M059J (cell line): Measurements from ENCODE around the gene SORBS1. TPM values are rescaled to one million over a fixed set of nuclear protein-coding genes. Genes with fewer than 3 reads are reported as not detected.
A peak's percentile ranks its signal among the peaks of the same experiment; 100 is the strongest.

ENCODE experiments used
- DNase-seq: peaks from one replicate; pipeline ENCODE4 v3.0.0-alpha.2; 2012; ENCODE audit warnings: low read depth
- total RNA-seq: library from RNA; depleted of rRNA; stranded (reverse); fragments of >200 nt; shearing (Covaris generic); gene quantifications from 2 replicates; pipeline ENCODE4 v1.2.3, GENCODE V29; 2014

The SORBS1 gene
- total RNA-seq, 1 experiment from 2014 or later: 2.4 TPM

- DNase-seq: peak; percentile 47
Measured at GRCh38 chr10:95391581-95392216, 169.5 kb downstream of the SORBS1 start.

GRCh38 chr10:95391164-95391563, 170.0 kb downstream of the SORBS1 start:
- no peak for DNase-seq

- no peak for DNase-seq
Measured at GRCh38 chr10:95389982-95390381, 171.2 kb downstream of the SORBS1 start.

- no peak for DNase-seq
Measured at GRCh38 chr10:95389176-95389575, 172.0 kb downstream of the SORBS1 start.

- DNase-seq: peak; percentile 7
Measured at GRCh38 chr10:95388539-95388938, 172.6 kb downstream of the SORBS1 start.

GRCh38 chr10:95388109-95388471, 173.1 kb downstream of the SORBS1 start:
- DNase-seq: no peak

GRCh38 chr10:95384011-95384704, 177.0 kb downstream of the SORBS1 start:
- no peak for DNase-seq

- DNase-seq: no peak
Measured at GRCh38 chr10:95382596-95382995, 178.6 kb downstream of the SORBS1 start.

GRCh38 chr10:95382174-95382573, 179.0 kb downstream of the SORBS1 start:
- DNase-seq: no peak

- no peak for DNase-seq
Measured at GRCh38 chr10:95377950-95378349, 183.2 kb downstream of the SORBS1 start.

- DNase-seq: no peak
Measured at GRCh38 chr10:95375418-95375817, 185.8 kb downstream of the SORBS1 start.

- peak; percentile 76 for DNase-seq
Measured at GRCh38 chr10:95374597-95375209, 186.5 kb downstream of the SORBS1 start.

GRCh38 chr10:95373660-95374059, 187.5 kb downstream of the SORBS1 start:
- no peak for DNase-seq

- DNase-seq: no peak
Measured at GRCh38 chr10:95364342-95364741, 196.8 kb downstream of the SORBS1 start.

- peak; percentile 72 for DNase-seq
Measured at GRCh38 chr10:95363303-95363912, 197.8 kb downstream of the SORBS1 start.

GRCh38 chr10:95360122-95360714, 201.0 kb downstream of the SORBS1 start:
- DNase-seq: peak; percentile 44

GRCh38 chr10:95359466-95359865, 201.7 kb downstream of the SORBS1 start:
- no peak for DNase-seq

- no peak for DNase-seq
Measured at GRCh38 chr10:95356190-95356955, 204.8 kb downstream of the SORBS1 start.

GRCh38 chr10:95355301-95355700, 205.9 kb downstream of the SORBS1 start:
- no peak for DNase-seq

- DNase-seq: no peak
Measured at GRCh38 chr10:95354110-95354509, 207.1 kb downstream of the SORBS1 start.

GRCh38 chr10:95353123-95353522, 208.0 kb downstream of the SORBS1 start:
- DNase-seq: no peak

- no peak for DNase-seq
Measured at GRCh38 chr10:95352684-95353083, 208.5 kb downstream of the SORBS1 start.
